Measurements from ENCODE around the gene NME3. TPM values are rescaled to one million over a fixed set of nuclear protein-coding genes. Genes with fewer than 3 reads are reported as not detected.
A peak's percentile ranks its signal among the peaks of the same experiment; 100 is the strongest.

NME3 gene
- total RNA-seq, 5 donors from 2014 or later (not counting 1 experiment from before 2014, with no cell fraction given), result 45.1 to 95.9 (median 87.5) TPM

DNA sequence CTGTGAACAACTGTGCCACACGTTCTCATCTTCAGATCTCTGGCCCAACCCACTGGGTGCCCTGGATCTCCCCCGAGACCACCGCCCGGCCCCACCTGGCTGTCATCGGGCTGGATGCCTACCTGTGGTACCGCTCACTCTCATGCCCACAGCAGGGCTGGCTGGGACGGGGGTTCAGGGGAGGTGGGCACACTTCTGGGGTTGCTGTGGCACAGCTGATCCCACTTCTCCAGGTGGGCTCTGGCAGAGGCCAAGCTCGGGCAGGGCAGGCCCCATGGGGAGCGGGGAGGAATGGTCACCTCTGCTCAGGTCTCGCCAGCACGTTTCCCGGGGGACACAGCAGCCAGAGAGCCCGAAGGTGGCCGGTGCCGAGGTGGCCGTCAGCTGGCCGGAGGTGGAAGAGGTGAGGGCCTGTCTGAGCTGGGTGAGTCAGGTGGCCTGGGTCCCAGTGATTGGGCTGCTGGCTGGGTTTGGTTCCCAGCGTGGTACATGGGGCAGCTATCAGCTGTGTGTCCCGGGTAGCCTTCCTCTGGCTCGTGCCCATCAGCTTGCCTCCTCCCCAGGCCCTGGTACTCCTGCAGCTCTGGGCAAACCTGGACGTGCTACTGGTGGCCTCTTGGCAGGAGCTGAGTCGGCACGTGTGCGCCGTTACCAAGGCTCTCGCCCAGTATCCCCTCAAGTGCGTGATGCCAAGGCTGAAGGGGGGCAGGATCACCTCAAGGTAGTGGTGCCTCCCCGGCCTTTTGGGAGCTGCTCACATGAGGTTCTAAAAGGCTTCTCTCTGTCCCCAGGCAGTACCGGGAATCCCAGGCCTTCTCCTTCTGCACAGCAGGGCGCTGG lies 3.9 kb upstream of the NME3 start:
- peaks cover 4 to 54% of the 10 kb centered on the region in 2 experiments for H3K4me1 ChIP-seq (ENCODE audit: control insufficient read depth in 1 of 2, extremely low read depth in 1 of 2, insufficient read depth in 2 of 2, low read length in 2 of 2)
- WGBS (ENCODE audit: insufficient coverage), result 97% methylated on average over 29 of the region's 30 CpGs
- ChIA-PET POLR2A (no interaction called here), CTCF (interaction anchor here in 1 of 2 donors (1.8 kb wide), 1 partner anchor 7 kb away, joined by 7 read pairs; the partner anchor contains the start of genes NUBP2 and SPSB3)
- no peaks in the 10 kb centered on the region for H3K9me3 ChIP-seq
- H3K4me3 Mint-ChIP-seq, result peak overlapping the region; percentile 66 to 97 (median 94)
- H3K4me3 ChIP-seq (ENCODE audit: control insufficient read depth in 1 of 2, extremely low read depth in 1 of 2, low read length in 1 of 2), result no peak overlapping the region
- peak overlapping the region; percentile 16 to 23 for H3K27ac Mint-ChIP-seq
- peaks cover 13 to 24% (median 15%) of the 10 kb centered on the region in 3 donors for H3K4me1 Mint-ChIP-seq
- H3K27me3 Mint-ChIP-seq, result no peaks in the 10 kb centered on the region
- H3K36me3 Mint-ChIP-seq, result no peaks in the 10 kb centered on the region
- no peaks in the 10 kb centered on the region for H3K9me3 Mint-ChIP-seq
- no peaks in the 10 kb centered on the region for H3K27me3 ChIP-seq (replicated peaks in 1 of 2; ENCODE audit: control insufficient read depth in 2 of 2, extremely low read depth in 1 of 2, insufficient read depth in 2 of 2, low read length in 1 of 2)
- ATAC-seq (replicated peaks in 1 of 4) (no peak), DNase-seq (no peak)
- H3K36me3 ChIP-seq (ENCODE audit: control insufficient read depth in 2 of 2, extremely low read depth in 1 of 2, insufficient read depth in 1 of 2, low read length in 1 of 2), result peaks cover 19 to 38% of the 10 kb centered on the region in 2 donors
- no peak overlapping the region for H3K27ac ChIP-seq (ENCODE audit: low read length)

- H3K4me3 ChIP-seq (ENCODE audit: control insufficient read depth in 1 of 2, extremely low read depth in 1 of 2, low read length in 1 of 2), result peak overlapping the region in 1 of 2 donors; percentile 79
- peak overlapping the region in 2 of 3 donors; percentile 94 to 97 for H3K4me3 Mint-ChIP-seq
- 95% methylated on average over 6 of the region's 7 CpGs for WGBS (ENCODE audit: insufficient coverage)
- H3K36me3 ChIP-seq (ENCODE audit: control insufficient read depth in 2 of 2, extremely low read depth in 1 of 2, insufficient read depth in 1 of 2, low read length in 1 of 2), result peaks cover 19 to 35% of the 10 kb centered on the region in 2 donors
- no peaks in the 10 kb centered on the region for H3K9me3 Mint-ChIP-seq
- CTCF ChIA-PET, result interaction anchor here in 1 of 2 donors (1.8 kb wide), 1 partner anchor 8 kb away, joined by 7 read pairs; the partner anchor contains the start of genes NUBP2 and SPSB3
- no peaks in the 10 kb centered on the region for H3K36me3 Mint-ChIP-seq
- H3K27ac Mint-ChIP-seq, result no peak overlapping the region
- peaks cover 17 to 27% (median 18%) of the 10 kb centered on the region in 3 donors for H3K4me1 Mint-ChIP-seq
- no peak for DNase-seq
- peaks cover 4 to 53% of the 10 kb centered on the region in 2 experiments for H3K4me1 ChIP-seq (ENCODE audit: control insufficient read depth in 1 of 2, extremely low read depth in 1 of 2, insufficient read depth in 2 of 2, low read length in 2 of 2)
- POLR2A ChIA-PET, result no interaction called here
- no peaks in the 10 kb centered on the region for H3K27me3 ChIP-seq (replicated peaks in 1 of 2; ENCODE audit: control insufficient read depth in 2 of 2, extremely low read depth in 1 of 2, insufficient read depth in 2 of 2, low read length in 1 of 2)
- H3K9me3 ChIP-seq, result no peaks in the 10 kb centered on the region
- ATAC-seq (replicated peaks in 1 of 4), result no peak
- no peak overlapping the region for H3K27ac ChIP-seq (ENCODE audit: low read length)
- no peaks in the 10 kb centered on the region for H3K27me3 Mint-ChIP-seq
These were observed 3.1 kb upstream of the NME3 start for GRCh38 chr16:1774448-1774780.

DNA sequence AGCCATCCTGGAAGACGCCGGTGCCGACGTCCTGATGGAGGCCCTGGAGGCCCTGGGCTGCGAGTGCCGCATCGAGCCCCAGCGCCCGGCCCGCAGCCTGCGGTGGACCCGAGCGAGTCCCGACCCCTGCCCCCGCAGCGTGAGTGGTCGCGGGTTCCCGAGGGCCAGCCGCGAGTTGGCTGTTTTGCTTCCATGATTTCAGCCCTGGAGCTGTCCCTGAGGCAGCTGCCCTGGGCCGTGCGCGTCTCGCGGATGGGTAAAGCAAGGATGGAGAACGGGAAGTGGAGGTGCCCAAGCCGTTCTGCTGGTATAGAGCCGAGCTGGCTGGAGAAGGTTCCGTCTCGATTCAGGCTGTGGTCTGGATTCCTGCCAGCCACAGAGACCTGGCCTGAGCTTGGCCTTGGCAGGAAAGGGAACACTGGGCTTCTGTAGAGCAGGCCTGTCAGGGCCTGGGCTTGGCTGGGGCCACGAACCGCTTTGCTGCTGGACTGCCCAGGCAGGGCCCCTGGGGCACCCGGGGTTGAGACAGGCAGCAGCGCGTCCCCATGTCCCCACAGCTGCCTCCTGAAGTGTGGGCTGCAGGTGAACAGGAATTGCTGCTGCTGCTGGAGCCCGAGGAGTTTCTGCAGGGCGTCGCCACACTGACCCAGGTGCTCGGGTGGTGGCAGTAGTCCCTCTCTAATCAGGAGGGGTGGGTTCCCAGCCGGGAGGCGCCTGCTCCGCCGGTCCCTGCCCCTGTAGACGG lies 2.5 kb upstream of the NME3 start:
- Mint-ChIP-seq H3K4me3 (peak overlapping the region; percentile 94 to 98 (median 97)), H3K4me1 (peaks cover 17 to 24% (median 18%) of the 10 kb centered on the region in 3 donors), H3K27ac (peak overlapping the region; percentile 70 to 71), H3K9me3 (no peaks in the 10 kb centered on the region), H3K36me3 (no peaks in the 10 kb centered on the region), H3K27me3 (no peaks in the 10 kb centered on the region)
- H3K9me3 ChIP-seq, result no peaks in the 10 kb centered on the region
- H3K4me3 ChIP-seq (ENCODE audit: control insufficient read depth in 1 of 2, extremely low read depth in 1 of 2, low read length in 1 of 2), result peak overlapping the region; percentile 67 to 79
- CTCF ChIA-PET, result interaction anchor here in 1 of 2 donors (1.8 kb wide), 1 partner anchor 9 kb away, joined by 7 read pairs; the partner anchor contains the start of genes NUBP2 and SPSB3
- peak overlapping the region; percentile 34 for H3K27ac ChIP-seq (ENCODE audit: low read length)
- H3K4me1 ChIP-seq (ENCODE audit: control insufficient read depth in 1 of 2, extremely low read depth in 1 of 2, insufficient read depth in 2 of 2, low read length in 2 of 2), result peaks cover 4 to 48% of the 10 kb centered on the region in 2 experiments
- H3K36me3 ChIP-seq (ENCODE audit: control insufficient read depth in 2 of 2, extremely low read depth in 1 of 2, insufficient read depth in 1 of 2, low read length in 1 of 2), result peaks cover 18 to 33% of the 10 kb centered on the region in 2 donors
- peak in 2 of 35 experiments; percentile 39 for DNase-seq
- POLR2A ChIA-PET, result no interaction called here
- WGBS (ENCODE audit: insufficient coverage), result 18% methylated on average over 45 of the region's 45 CpGs
- H3K27me3 ChIP-seq (replicated peaks in 1 of 2; ENCODE audit: control insufficient read depth in 2 of 2, extremely low read depth in 1 of 2, insufficient read depth in 2 of 2, low read length in 1 of 2), result no peaks in the 10 kb centered on the region
- peak; percentile 1 to 20 (median 2) for ATAC-seq (replicated peaks in 1 of 4)

GRCh38 chr16:1772908-1773702 lies 1.8 kb upstream of the NME3 start, which contains the start of gene MRPS34:
Gene MRPS34 (minus strand): TSS chr16:1773134. CDS start chr16:1773119, 15 bp downstream.
- peaks cover 17 to 29% of the 10 kb centered on the region in 2 donors for H3K36me3 ChIP-seq (ENCODE audit: control insufficient read depth in 2 of 2, extremely low read depth in 1 of 2, insufficient read depth in 1 of 2, low read length in 1 of 2)
- WGBS (ENCODE audit: insufficient coverage), result under 1% methylated on average over 108 of the region's 108 CpGs
- ATAC-seq (replicated peaks in 1 of 4) (peak; percentile 53 to 65 (median 58)), DNase-seq (peak; percentile 41 to 85 (median 67))
- H3K36me3 Mint-ChIP-seq, result peaks cover under 1% of the 10 kb centered on the region
- CTCF ChIA-PET, result interaction anchor here in 1 of 2 donors (0.6 to 2.2 kb wide), 4 partner anchors 9 to 909 kb away, joined by 3 to 12 read pairs (median 6); partner anchors contain the start of genes KCTD5, NUBP2 and SPSB3
- peak within 1 kb of the TSS; percentile 95 to 97 for H3K27ac Mint-ChIP-seq
- no peaks in the 10 kb centered on the region for H3K27me3 Mint-ChIP-seq
- peaks cover 4 to 45% of the 10 kb centered on the region in 2 experiments for H3K4me1 ChIP-seq (ENCODE audit: control insufficient read depth in 1 of 2, extremely low read depth in 1 of 2, insufficient read depth in 2 of 2, low read length in 2 of 2)
- peak within 1 kb of the TSS; percentile 94 to 98 (median 97) for H3K4me3 Mint-ChIP-seq
- H3K9me3 ChIP-seq, result no peaks in the 10 kb centered on the region
- peak within 1 kb of the TSS; percentile 54 for H3K27ac ChIP-seq (ENCODE audit: low read length)
- peaks cover 17 to 24% (median 18%) of the 10 kb centered on the region in 3 donors for H3K4me1 Mint-ChIP-seq
- no peaks in the 10 kb centered on the region for H3K27me3 ChIP-seq (replicated peaks in 1 of 2; ENCODE audit: control insufficient read depth in 2 of 2, extremely low read depth in 1 of 2, insufficient read depth in 2 of 2, low read length in 1 of 2)
- H3K9me3 Mint-ChIP-seq, result no peaks in the 10 kb centered on the region
- peak within 1 kb of the TSS; percentile 67 to 79 for H3K4me3 ChIP-seq (ENCODE audit: control insufficient read depth in 1 of 2, extremely low read depth in 1 of 2, low read length in 1 of 2)
- POLR2A ChIA-PET, result no interaction called here

- Mint-ChIP-seq H3K4me1 (peaks cover 17 to 24% (median 18%) of the 10 kb centered on the region in 3 donors), H3K36me3 (peaks cover 3% of the 10 kb centered on the region), H3K27ac (peak within 1 kb of the TSS; percentile 95 to 97), H3K27me3 (no peaks in the 10 kb centered on the region), H3K4me3 (peak within 1 kb of the TSS; percentile 94 to 98 (median 97)), H3K9me3 (no peaks in the 10 kb centered on the region)
- ChIA-PET POLR2A (interaction anchor here in 1 of 2 donors (0.6 kb wide), 1 partner anchor 10 kb away, joined by 6 read pairs; the partner anchor contains the start of gene SPSB3), CTCF (interaction anchor here in 1 of 2 donors (0.6 to 2.2 kb wide), 3 partner anchors 10 to 910 kb away, joined by 3 to 12 read pairs (median 6); partner anchors contain the start of genes KCTD5, NUBP2 and SPSB3)
- Histone ChIP-seq H3K9me3 (no peaks in the 10 kb centered on the region), H3K27ac (ENCODE audit: low read length) (peak within 1 kb of the TSS; percentile 54), H3K4me1 (ENCODE audit: control insufficient read depth in 1 of 2, extremely low read depth in 1 of 2, insufficient read depth in 2 of 2, low read length in 2 of 2) (peaks cover 4 to 45% of the 10 kb centered on the region in 2 experiments), H3K4me3 (ENCODE audit: control insufficient read depth in 1 of 2, extremely low read depth in 1 of 2, low read length in 1 of 2) (peak within 1 kb of the TSS; percentile 67 to 79), H3K27me3 (replicated peaks in 1 of 2; ENCODE audit: control insufficient read depth in 2 of 2, extremely low read depth in 1 of 2, insufficient read depth in 2 of 2, low read length in 1 of 2) (no peaks in the 10 kb centered on the region), H3K36me3 (ENCODE audit: control insufficient read depth in 2 of 2, extremely low read depth in 1 of 2, insufficient read depth in 1 of 2, low read length in 1 of 2) (peaks cover 12 to 26% of the 10 kb centered on the region in 2 donors)
- under 1% methylated on average over 53 of the region's 53 CpGs for WGBS (ENCODE audit: insufficient coverage)
- peak; percentile 24 to 33 (median 31) for ATAC-seq (replicated peaks in 1 of 4)
- DNase-seq, result peak in 32 of 35 experiments; percentile 28 to 62 (median 42)
These were observed 1.1 kb upstream of the NME3 start, which contains the start of gene EME2 for GRCh38 chr16:1772362-1772907. Gene EME2 (plus strand): TSS chr16:1772810. CDS start chr16:1773228, 418 bp downstream.

All from T-cell (primary cell).